ENCODE results near the gene BPIFA1.

Gene BPIFA1

GRCh38 chr20:33276303-33277113 lies 40.7 kb downstream of the BPIFA1 start:
- DNase-seq (ENCODE audit: low read depth, low spot score) = no peak
- no peak for TF ChIP-seq CTCF (IDR thresholded peaks at IDR 0.05; ENCODE audit: insufficient read depth, low read length, missing control alignments)
- POLR2A ChIA-PET = no interaction called here
- no peak overlapping the region for H3K4me3 ChIP-seq (ENCODE audit: low read depth, low read length)
- CTCF ChIA-PET = interaction anchor here (1.8 kb wide), 1 partner anchor 14 kb away, joined by 6 read pairs; no protein-coding TSS in a partner anchor

GRCh38 chr20:33277471-33278441 lies 42.0 kb downstream of the BPIFA1 start:
- no peak for DNase-seq (ENCODE audit: low read depth, low spot score)
- POLR2A ChIA-PET = no interaction called here
- CTCF ChIA-PET = no interaction called here

GRCh38 chr20:33278700-33279099 lies 42.9 kb downstream of the BPIFA1 start:
- no peak for TF ChIP-seq CTCF (IDR thresholded peaks at IDR 0.05; ENCODE audit: insufficient read depth, low read length, missing control alignments)
- no peak for DNase-seq (ENCODE audit: low read depth, low spot score)
- H3K4me3 ChIP-seq (ENCODE audit: low read depth, low read length) = no peak overlapping the region
- ChIA-PET CTCF (interaction anchor here (1.0 to 1.3 kb wide), 2 partner anchors 13 to 16 kb away, joined by 3 read pairs; no protein-coding TSS in a partner anchor), POLR2A (no interaction called here)

More at GRCh38 chr20:33277471-33278441, 42.0 kb downstream of the BPIFA1 start:
- TF ChIP-seq CTCF (IDR thresholded peaks at IDR 0.05; ENCODE audit: insufficient read depth, low read length, missing control alignments) = no peak
- no peak overlapping the region for H3K4me3 ChIP-seq (ENCODE audit: low read depth, low read length)

GRCh38 chr20:33279261-33279910 lies 43.6 kb downstream of the BPIFA1 start:
- no peak overlapping the region for H3K4me3 ChIP-seq (ENCODE audit: low read depth, low read length)
- no peak for TF ChIP-seq CTCF (IDR thresholded peaks at IDR 0.05; ENCODE audit: insufficient read depth, low read length, missing control alignments)
- ChIA-PET POLR2A (no interaction called here), CTCF (interaction anchor here (0.6 to 1.3 kb wide), 3 partner anchors 12 to 375 kb away, joined by 3 read pairs; no protein-coding TSS in a partner anchor)
- no peak for DNase-seq (ENCODE audit: low read depth, low spot score)

- no peak overlapping the region for H3K4me3 ChIP-seq (ENCODE audit: low read depth, low read length)
- ChIA-PET POLR2A (no interaction called here), CTCF (no interaction called here)
- TF ChIP-seq CTCF (IDR thresholded peaks at IDR 0.05; ENCODE audit: insufficient read depth, low read length, missing control alignments) = no peak
- no peak for DNase-seq (ENCODE audit: low read depth, low spot score)
Observed at GRCh38 chr20:33280000-33280680, 44.3 kb downstream of the BPIFA1 start.

Measured in AG04449 (cell line).